Esophagus muscularis mucosa (tissue), 3 donors: ENCODE measurements around the gene KIF23.

Source experiments
- CTCF ChIP-seq, 3 experiments: fragments of 200-600 bp in 2 of 3; fragments of 450-650 bp in 1 of 3; sonication (generic) in 2 of 3; IDR thresholded peaks; one replicate each; pipeline ENCODE4 v1.5.1; 2017 to 2019; ENCODE audit warnings: antibody characterized with exemption in 3 of 3, mild to moderate bottlenecking in 2 of 3, moderate library complexity in 1 of 3
- POLR2A ChIP-seq: fragments of 450-650 bp; IDR thresholded peaks from one replicate; pipeline ENCODE4 v1.6.1; 2017; ENCODE audit warnings: antibody characterized with exemption, moderate library complexity, mild to moderate bottlenecking, low read depth
- POLR2AphosphoS5 ChIP-seq, 2 donors: sonication (generic); formaldehyde crosslinking; IDR thresholded peaks; one replicate each; pipeline ENCODE4 v1.6.1; 2017; ENCODE audit warnings: antibody characterized with exemption in 2 of 2

GRCh38 chr15:69384626-69385598 lies 29.2 kb upstream of the KIF23 start:
- TF ChIP-seq CTCF (IDR thresholded peaks at IDR 0.05) (no peak), POLR2A (no peak), POLR2AphosphoS5 (IDR thresholded peaks at IDR 0.05) (no peak)
